Sigmoid colon (tissue), 4 donors: ENCODE measurements around the gene COL15A1.

Experiments used
- CTCF ChIP-seq, 4 experiments: fragments of 450-650 bp in 3 of 4; fragments of 200-600 bp in 1 of 4; IDR thresholded peaks; one replicate each; pipeline ENCODE4 v1.5.1; 2016 to 2019; ENCODE audit warnings: antibody characterized with exemption in 4 of 4, mild to moderate bottlenecking in 3 of 4, moderate library complexity in 2 of 4
- EP300 ChIP-seq, 4 donors: sonication (generic); formaldehyde crosslinking; IDR thresholded peaks; one replicate each; pipeline ENCODE4 v1.6.1; 2017; ENCODE audit warnings: antibody characterized with exemption in 4 of 4
- POLR2A ChIP-seq, 2 donors: fragments of 450-650 bp; IDR thresholded peaks; one replicate each; pipeline ENCODE4 v1.6.1; 2016; ENCODE audit warnings: antibody characterized with exemption in 2 of 2, mild to moderate bottlenecking in 2 of 2, moderate library complexity in 2 of 2

DNA sequence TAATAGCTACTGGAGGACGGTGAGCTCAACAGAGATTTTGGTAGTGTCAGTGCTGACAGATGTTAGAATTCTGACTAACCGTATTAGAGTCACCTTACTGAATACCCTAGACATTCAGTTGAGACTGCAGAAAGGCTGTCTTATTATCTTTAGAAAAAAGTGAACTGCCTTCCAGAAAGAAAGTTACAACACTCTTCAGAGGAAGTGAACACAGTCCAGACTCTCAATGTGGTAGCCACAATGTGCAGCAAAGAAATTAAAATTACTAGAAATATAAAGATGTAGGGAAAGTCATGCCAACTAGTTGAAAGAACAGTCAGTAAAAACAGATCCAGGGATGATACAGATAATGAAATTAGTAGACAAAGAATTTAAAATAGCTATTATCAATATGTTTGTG, 47.1 kb upstream of the COL15A1 start:
- no peak for TF ChIP-seq POLR2A (IDR thresholded peaks at IDR 0.05)
- TF ChIP-seq EP300 (IDR thresholded peaks at IDR 0.05) = no peak
- TF ChIP-seq CTCF (IDR thresholded peaks at IDR 0.05) = no peak
